Spleen (tissue), 7 donors: Measurements from ENCODE around the gene CMYA5.

ENCODE experiments used
- POLR2A ChIP-seq, 3 donors: fragments of 450-650 bp; IDR thresholded peaks; one replicate each; pipeline ENCODE4 v1.5.1; 2017; ENCODE audit warnings: antibody characterized with exemption in 3 of 3, mild to moderate bottlenecking in 1 of 3
- POLR2AphosphoS5 ChIP-seq, 3 donors: sonication (generic); formaldehyde crosslinking; IDR thresholded peaks; one replicate each; pipeline ENCODE4 v1.5.1; 2017; ENCODE audit warnings: antibody characterized with exemption in 3 of 3
- TF ChIP-seq, protein P1 (sequence below), 11 experiments: fragments of 200-600 bp in 7 of 11; fragments of 450-650 bp in 4 of 11; sonication (generic) in 4 of 11; IDR thresholded peaks in 8 of 11; conservative IDR thresholded peaks in 3 of 11; 1 replicate in 7 of 11; 2 replicates in 4 of 11; pipeline versions ENCODE4 v1.4.0 to v1.8.0; 2016 to 2021; ENCODE audit warnings: antibody characterized with exemption in 11 of 11, inconsistent platforms in 4 of 11, mild to moderate bottlenecking in 1 of 11
- donor health status: DM: no; HTN: no; CAD: no; lungs with moderate emphysema.
- donor health status: DM: no; HTN: no; CAD: no.
- donor health status: DM: no; HTN: no; CAD: no.

DNA sequence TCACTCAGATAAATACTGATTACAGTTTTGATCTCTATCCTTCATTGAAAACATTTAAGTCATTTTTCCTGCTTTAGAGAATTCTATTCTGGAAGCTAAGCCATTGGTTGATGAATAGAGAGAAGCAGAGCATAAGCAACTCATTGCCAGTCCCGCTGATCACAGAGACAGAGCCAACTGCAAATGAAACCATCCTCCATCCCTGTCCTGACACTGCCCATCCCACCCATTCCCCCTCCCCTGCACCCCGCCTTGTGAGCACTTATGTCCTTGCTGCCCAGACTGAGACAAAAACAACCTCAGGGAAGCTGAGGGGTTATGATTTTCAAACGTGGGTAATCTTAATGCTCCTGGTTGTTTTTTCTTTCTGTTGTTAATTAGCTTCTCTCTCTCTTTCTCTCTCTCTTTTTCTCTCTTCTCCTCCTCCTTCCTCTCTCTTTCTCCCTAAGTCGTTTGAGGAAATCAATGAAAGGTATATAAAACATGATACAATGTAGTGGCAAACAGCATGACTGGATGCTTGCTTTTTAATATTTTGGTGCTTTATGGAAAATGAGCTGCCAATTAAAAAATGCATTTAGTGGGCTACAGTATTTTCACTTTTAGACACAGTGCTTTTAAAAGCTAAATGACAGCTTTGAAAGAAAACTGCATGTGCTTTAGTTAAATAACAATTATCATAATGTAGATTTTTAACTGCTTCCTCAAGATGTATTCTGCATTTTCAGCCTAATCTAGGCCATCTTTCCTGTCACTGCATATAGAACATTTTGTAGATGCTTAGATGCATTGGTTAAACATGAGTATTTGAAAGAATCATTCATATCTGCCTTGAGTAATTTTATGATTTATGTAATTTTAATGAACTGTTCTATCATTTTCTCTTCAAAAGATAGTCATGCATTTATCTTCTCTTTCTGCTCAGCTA, 57.3 kb downstream of the CMYA5 start:
- TF ChIP-seq POLR2A (IDR thresholded peaks at IDR 0.05) = no peak
- TF ChIP-seq, protein P1, sequence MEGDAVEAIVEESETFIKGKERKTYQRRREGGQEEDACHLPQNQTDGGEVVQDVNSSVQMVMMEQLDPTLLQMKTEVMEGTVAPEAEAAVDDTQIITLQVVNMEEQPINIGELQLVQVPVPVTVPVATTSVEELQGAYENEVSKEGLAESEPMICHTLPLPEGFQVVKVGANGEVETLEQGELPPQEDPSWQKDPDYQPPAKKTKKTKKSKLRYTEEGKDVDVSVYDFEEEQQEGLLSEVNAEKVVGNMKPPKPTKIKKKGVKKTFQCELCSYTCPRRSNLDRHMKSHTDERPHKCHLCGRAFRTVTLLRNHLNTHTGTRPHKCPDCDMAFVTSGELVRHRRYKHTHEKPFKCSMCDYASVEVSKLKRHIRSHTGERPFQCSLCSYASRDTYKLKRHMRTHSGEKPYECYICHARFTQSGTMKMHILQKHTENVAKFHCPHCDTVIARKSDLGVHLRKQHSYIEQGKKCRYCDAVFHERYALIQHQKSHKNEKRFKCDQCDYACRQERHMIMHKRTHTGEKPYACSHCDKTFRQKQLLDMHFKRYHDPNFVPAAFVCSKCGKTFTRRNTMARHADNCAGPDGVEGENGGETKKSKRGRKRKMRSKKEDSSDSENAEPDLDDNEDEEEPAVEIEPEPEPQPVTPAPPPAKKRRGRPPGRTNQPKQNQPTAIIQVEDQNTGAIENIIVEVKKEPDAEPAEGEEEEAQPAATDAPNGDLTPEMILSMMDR (IDR thresholded peaks at IDR 0.05 in 8 of 11, conservative IDR thresholded peaks at IDR 0.05 in 3 of 11) = no peak
- TF ChIP-seq POLR2AphosphoS5 (IDR thresholded peaks at IDR 0.05) = no peak
